PFSK-1 (cell line): ENCODE measurements around the gene F7.

Source experiments
- FOXP2 ChIP-seq: optimal IDR thresholded peaks from 2 replicates; pipeline ENCODE3; 2011; ENCODE audit warnings: borderline replicate concordance, control low read depth, inconsistent platforms; ENCODE audit not compliant: insufficient read depth; ENCODE audit errors: extremely low read length, extremely low read depth
- POLR2AphosphoS5 ChIP-seq: IDR thresholded peaks from 2 replicates; pipeline ENCODE4 v1.6.1; 2012; ENCODE audit warnings: low read depth, mild to moderate bottlenecking, control low read depth, low read length, moderate library complexity
- TF ChIP-seq, protein P1 (sequence below), 2 experiments: IDR thresholded peaks; 2 replicates each; pipeline versions ENCODE4 v1.6.1 to v1.8.0; 2011 to 2012; ENCODE audit warnings: low read depth in 2 of 2, low read length in 2 of 2, control low read depth in 1 of 2, inconsistent platforms in 1 of 2, mild to moderate bottlenecking in 1 of 2, moderate library complexity in 1 of 2; ENCODE audit not compliant: insufficient read depth in 1 of 2

DNA sequence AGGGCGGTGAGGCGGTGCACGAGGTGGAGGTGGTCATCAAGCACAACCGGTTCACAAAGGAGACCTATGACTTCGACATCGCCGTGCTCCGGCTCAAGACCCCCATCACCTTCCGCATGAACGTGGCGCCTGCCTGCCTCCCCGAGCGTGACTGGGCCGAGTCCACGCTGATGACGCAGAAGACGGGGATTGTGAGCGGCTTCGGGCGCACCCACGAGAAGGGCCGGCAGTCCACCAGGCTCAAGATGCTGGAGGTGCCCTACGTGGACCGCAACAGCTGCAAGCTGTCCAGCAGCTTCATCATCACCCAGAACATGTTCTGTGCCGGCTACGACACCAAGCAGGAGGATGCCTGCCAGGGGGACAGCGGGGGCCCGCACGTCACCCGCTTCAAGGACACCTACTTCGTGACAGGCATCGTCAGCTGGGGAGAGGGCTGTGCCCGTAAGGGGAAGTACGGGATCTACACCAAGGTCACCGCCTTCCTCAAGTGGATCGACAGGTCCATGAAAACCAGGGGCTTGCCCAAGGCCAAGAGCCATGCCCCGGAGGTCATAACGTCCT is 43.4 kb downstream of the F7 start:
- TF ChIP-seq, protein P1, sequence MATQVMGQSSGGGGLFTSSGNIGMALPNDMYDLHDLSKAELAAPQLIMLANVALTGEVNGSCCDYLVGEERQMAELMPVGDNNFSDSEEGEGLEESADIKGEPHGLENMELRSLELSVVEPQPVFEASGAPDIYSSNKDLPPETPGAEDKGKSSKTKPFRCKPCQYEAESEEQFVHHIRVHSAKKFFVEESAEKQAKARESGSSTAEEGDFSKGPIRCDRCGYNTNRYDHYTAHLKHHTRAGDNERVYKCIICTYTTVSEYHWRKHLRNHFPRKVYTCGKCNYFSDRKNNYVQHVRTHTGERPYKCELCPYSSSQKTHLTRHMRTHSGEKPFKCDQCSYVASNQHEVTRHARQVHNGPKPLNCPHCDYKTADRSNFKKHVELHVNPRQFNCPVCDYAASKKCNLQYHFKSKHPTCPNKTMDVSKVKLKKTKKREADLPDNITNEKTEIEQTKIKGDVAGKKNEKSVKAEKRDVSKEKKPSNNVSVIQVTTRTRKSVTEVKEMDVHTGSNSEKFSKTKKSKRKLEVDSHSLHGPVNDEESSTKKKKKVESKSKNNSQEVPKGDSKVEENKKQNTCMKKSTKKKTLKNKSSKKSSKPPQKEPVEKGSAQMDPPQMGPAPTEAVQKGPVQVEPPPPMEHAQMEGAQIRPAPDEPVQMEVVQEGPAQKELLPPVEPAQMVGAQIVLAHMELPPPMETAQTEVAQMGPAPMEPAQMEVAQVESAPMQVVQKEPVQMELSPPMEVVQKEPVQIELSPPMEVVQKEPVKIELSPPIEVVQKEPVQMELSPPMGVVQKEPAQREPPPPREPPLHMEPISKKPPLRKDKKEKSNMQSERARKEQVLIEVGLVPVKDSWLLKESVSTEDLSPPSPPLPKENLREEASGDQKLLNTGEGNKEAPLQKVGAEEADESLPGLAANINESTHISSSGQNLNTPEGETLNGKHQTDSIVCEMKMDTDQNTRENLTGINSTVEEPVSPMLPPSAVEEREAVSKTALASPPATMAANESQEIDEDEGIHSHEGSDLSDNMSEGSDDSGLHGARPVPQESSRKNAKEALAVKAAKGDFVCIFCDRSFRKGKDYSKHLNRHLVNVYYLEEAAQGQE (IDR thresholded peaks at IDR 0.05; ENCODE audit: insufficient read depth in 1 of 2, low read depth in 2 of 2, low read length in 2 of 2) = no peak
- TF ChIP-seq POLR2AphosphoS5 = no peak
- TF ChIP-seq FOXP2 = no peak
